HG02973 (cell line): ENCODE measurements around the gene AGPAT4.

ENCODE experiments used
- ATAC-seq: cut with Tn5 transposase; IDR thresholded peaks from one replicate; pipeline ENCODE4 v1.9.1; 2021; ENCODE audit warnings: moderate library complexity; ENCODE audit not compliant: unreplicated experiment

Gene AGPAT4

GRCh38 chr6:161169696-161170095 is 104.2 kb downstream of the AGPAT4 start:
- ATAC-seq, result no peak

- ATAC-seq, result no peak
These were observed 104.8 kb downstream of the AGPAT4 start for GRCh38 chr6:161169035-161169434.

GRCh38 chr6:161168281-161168891 is 105.5 kb downstream of the AGPAT4 start:
- ATAC-seq, result no peak

DNA sequence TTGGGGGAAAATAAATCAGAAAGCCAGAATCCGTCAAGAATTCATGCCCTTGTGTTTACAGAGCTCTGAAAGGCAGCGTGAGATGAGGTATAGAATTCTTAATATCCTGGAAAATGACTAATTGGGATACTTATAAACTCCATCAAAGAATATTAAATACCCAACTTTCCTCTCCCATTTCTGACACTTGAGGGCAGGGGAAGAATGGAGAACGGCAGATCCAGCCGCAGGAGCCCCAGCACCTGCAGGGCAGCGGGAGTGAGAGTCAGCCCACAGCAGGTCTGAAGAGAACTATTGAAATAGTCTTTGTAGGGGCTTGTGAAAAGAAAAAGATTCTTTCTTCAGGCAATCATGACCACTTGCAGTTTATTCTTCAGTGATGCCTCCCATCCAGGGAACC is 107.2 kb downstream of the AGPAT4 start:
- ATAC-seq, result no peak

- no peak for ATAC-seq
These were observed 107.7 kb downstream of the AGPAT4 start for GRCh38 chr6:161166176-161166575.

DNA sequence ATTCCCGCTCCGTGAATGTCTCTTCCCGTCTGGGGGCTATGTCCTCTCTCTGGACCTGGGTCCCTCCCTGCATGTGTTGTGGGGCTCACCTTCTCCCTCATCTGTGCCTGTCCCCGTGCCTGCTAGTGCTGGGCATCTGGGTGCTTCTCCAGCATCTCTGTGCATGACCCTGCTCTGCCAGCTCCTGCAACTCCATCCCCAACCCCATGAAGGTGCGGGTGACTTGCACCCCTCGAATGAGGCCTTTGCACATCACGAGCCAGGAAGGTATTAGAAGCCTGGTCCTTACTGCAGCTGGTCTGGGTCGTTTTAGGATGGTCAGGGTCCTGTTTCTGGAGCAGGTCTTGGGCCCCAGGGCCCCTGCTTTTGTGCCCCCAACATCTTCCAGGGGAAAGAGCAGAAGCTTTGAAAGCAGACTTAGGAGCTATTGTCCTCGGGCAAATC is 109.7 kb downstream of the AGPAT4 start:
- no peak for ATAC-seq

DNA sequence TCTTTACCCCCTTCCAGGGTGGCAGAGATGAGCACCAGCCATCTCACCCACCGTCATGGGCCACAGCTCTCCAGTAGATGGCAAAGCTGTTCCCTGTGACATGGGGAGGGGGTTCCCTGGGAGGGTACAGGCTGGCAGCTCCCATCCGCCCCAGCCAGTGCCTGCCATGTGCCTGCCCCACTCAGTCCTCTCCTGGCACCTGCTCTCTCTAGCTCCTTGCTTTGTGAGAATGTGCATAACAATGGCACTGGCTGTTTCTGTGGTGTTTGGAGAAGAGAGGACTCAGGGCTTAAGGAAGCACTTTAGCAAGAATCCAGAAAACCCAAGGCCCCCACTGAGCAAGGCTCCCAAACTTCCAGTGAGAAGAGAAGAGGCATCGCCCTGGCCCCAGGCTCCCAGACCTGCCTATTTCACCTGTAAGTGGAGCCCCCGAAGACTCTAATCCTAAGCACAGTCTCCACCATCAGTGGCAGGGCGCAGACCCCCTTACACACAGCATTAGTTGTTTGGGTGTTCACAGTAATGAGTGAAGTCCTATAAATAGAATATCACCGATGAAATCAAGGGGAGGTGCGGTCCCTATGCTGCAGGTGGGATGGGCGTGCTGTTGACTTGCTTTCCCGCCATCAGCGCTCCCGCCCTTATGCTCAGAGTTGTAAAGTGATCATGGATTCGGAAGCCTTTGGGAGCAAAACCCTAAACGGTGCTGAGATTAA is 110.2 kb downstream of the AGPAT4 start:
- ATAC-seq, result no peak

DNA sequence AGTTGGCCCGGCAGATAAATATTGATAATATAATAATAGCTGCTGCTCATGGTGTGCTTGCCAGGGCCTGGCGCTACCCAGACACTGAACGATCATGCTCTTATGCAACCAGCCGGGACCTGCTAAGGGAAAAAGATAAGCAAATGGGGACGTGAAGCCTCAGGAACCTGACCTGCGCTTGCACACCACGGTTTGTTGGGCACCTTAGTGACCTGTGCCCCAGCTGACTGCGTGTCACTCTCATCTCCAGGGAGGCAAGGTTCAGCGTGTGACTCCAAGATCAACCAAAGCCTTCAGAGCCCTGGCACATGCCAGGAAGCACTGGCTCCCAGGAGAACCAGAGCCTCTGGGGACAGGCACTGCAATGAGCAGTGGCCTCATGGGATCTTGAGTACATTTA is 111.1 kb downstream of the AGPAT4 start:
- no peak for ATAC-seq

DNA sequence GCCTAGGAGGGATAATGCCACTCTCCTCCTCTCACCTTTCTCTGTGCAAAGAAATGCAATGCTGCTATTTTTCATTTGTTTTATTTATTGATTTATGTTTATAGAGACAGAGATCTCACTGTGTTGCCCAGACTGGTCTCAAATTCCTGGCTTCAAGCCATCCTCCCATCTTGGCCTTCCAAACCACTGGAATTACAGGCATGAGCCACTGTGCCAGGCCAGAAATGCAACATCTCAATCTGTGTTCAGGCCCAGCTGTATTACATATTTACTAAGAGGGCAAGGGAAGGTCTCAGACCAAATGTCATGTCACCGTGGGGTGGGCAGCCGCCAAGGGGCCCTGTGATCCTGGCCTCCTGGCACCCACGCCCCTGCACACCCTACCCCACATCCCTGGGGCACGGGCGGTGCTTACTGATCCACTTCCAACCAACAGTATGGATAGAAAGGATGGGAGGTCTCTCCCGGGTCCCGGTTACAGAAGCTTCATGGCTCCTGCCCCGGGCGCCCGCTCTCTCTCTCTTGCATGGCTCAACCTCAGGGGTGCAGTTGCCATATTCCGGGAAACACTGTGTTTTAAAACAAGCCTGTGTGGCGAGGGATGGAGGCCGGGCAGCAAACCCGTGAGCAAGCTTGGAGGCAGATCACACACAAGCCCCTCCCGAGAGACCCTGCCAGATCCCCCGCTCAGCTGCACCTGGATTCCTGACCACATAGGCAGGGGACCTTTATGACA is 111.8 kb downstream of the AGPAT4 start:
- no peak for ATAC-seq

DNA sequence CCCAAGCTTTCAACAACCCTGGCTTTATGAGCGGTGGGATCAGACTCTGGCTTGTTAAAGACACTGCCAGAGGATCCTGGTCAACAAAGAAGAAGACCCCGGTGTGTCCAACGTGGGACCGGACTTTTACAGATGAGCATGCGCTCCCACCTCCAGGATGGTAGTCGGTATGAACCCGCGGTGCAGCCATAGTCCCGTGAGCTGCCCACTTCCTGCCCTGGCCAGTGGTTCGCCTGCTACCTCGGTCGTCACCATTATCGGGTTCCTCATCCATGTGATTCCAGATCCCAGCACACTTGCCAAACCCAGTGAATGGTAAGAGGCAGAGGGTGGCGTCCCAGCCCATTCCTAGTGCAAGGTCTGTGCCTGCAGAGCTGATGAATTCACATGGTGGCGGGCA is 112.7 kb downstream of the AGPAT4 start:
- ATAC-seq, result no peak

GRCh38 chr6:161154796-161155335 is 119.0 kb downstream of the AGPAT4 start:
- no peak for ATAC-seq

DNA sequence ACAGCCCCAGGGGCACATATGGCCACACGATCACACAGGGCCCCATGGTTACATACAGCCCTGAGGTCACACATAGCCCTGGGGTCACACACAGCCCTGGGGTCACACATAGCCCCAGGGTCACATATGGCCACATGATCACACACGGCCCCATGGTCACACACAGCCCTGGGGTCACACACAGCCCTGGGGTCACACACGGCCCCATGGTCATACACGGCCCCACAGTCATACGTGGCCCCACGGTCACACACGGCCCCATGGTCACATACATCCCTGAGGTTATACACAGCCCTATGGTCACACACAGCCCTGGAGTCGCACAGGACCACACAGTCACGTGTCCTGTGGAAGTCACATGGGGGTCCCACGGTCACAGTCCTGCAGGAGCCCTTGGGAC is 120.1 kb downstream of the AGPAT4 start:
- ATAC-seq, result no peak

GRCh38 chr6:161152907-161153662 is 120.8 kb downstream of the AGPAT4 start:
- no peak for ATAC-seq

- ATAC-seq, result no peak
These were observed 121.4 kb downstream of the AGPAT4 start for GRCh38 chr6:161152527-161152862.

- ATAC-seq, result no peak
These were observed 122.0 kb downstream of the AGPAT4 start for GRCh38 chr6:161151660-161152526.

DNA sequence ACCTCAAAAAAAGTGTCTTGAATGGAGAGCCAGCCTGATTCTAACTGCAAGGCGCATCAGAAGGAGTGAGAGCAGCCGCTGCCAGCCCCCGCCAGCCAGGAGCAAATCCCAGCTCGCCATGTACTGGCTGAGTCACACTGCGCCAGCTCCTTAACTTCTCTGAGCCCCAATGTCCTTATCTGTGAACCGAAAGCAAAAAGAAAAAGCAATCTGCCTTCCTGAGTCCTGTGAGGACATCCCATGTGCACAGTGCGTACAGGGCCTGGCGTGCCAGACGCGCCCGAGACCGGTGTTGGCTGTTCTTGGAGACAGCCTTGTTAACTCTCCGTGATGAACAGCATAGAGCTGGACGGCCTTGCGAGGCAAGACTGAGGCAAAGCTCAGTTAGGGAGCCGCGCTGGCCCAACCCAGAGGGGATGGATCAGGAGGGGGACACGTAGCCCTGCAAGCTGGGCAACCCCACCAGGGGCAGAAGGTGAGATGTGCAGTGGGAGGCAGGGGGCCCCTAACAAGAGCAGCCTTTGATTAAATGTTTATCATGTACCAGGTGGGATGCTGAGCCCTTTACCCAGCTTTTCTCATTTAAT is 122.7 kb downstream of the AGPAT4 start:
- ATAC-seq, result no peak

- no peak for ATAC-seq
These were observed 123.3 kb downstream of the AGPAT4 start for GRCh38 chr6:161150566-161150965.

DNA sequence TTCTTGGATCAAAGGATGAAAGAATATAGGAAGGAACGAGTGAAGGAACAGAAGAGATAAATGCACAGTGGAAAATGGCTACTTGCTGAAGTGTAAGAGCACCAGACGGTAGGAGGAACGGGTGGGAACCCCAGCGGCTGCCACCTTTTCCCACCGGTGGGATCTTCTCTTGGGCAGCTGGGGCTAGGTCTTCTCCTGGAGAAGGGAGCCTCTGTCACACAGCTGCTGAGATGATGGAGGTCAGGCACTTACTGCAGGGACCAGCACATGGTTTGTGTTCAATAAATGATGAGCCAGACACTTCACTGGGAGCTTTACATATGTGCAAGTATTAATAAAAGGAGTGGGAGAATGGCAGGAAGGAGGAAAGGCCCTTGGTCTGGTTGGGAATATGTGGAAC is 123.7 kb downstream of the AGPAT4 start:
- no peak for ATAC-seq

DNA sequence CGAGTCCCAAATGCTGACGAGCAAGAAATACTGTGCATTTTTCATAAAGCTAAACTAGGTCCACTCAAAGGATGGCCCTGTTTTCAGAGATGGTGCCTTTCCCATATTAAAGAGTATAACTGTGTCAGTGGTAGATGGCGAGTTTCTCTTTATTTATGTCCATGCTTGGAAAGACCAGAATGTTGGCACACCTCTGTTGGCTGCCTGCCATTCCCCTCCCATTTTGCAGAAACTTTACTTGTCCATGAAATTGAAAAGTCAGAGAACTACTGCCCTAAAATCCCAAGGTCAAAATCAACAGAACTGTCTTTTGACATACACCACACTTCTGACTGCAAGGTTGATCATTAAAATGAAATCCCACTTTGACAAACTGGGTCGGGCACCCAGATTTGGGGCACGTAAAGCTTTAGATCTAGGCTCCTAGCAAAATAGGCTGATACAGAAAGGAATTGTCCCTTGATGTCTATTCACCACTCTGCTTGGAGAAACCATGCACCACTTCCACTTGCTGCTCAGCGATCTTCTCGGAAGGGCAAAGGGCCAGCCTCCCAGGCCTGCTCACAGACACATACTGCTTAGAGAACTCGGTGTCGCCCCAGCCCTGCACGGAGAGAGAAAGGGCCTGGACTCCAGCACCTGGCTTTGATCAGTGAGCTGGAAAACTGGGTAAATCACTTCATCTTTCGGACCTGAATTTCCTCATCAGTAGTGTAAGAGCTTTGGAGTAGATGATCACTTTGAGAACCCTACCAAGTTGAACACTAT is 130.0 kb downstream of the AGPAT4 start:
- no peak for ATAC-seq
